HG03354 (cell line): ENCODE measurements around the gene ABCC6.
"Not testable (repeated sequence)": the region's sequence is repeated elsewhere in the genome, so short reads cannot be mapped to it uniquely, and the experiment has no call there.

Source experiments
- ATAC-seq: cut with Tn5 transposase; IDR thresholded peaks from one replicate; pipeline ENCODE4 v1.9.1; 2021; ENCODE audit warnings: mild to moderate bottlenecking; ENCODE audit not compliant: unreplicated experiment, poor library complexity, severe bottlenecking

ABCC6 gene

DNA sequence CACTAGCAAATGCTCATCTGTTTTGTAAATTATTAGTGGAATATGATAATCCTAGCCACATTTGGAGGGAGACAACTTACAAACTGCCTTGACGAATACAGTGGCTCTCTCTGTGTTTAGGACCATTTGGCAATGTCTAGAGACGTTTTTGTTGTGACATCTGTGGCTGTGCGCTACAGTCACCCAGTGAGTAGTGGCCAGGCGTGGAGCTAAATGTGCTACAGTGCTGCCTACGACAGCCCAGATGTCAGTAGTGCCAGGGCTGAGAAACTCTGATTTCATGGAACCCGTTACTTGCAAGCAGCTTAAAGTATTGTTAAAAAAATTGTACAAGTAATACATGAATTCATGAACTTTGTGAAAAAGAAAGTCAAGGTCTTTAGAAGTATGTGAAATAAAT lies 13.8 kb upstream of the ABCC6 start:
- ATAC-seq = not testable (repeated sequence)

DNA sequence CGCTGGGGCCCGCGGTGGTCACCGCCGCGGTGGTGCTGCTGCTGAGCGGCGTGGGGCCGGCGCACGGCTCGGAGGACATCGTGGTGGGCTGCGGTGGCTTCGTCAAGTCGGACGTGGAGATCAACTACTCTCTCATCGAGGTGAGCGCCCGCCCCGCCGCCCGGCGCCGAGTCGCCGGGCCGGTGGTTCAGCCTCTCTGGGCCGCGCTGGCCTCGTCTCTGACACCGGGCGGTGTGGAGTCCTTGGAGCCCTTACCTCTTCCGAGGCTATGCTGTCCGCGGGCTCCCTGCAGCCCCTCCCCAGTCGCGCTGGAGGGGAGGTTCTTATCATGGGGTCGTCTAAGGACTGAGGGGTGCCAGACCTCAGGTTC lies 9.4 kb upstream of the ABCC6 start:
- not testable (repeated sequence) for ATAC-seq

DNA sequence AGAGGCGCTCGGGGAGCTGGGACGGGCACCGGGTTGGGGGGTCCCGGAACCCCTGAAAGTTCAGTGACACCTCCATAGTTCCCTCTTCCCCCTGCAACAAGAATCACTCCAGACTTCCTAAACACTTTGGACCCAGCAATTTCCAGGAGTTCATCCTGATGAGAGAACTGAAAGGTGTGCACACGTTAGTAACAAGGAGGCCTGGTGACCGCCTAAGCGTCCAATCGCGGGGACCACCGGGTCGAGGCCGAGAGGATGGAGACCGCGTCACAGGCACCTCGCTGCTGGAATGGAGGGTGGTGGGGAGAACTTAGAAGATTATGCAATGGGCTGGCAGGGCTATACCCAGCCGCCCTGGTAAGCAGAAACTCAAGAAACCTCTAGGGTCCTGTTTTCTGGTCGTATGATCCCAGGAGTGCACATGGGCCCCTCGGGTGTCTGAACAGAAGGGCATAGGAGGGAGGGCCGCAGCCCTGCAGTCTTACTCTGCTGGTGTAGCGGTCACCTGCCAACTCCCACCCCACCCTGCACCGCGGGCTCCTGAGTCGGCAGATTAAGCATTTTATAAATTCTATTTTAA lies 458 bp upstream of the ABCC6 start:
- not testable (repeated sequence) for ATAC-seq

DNA sequence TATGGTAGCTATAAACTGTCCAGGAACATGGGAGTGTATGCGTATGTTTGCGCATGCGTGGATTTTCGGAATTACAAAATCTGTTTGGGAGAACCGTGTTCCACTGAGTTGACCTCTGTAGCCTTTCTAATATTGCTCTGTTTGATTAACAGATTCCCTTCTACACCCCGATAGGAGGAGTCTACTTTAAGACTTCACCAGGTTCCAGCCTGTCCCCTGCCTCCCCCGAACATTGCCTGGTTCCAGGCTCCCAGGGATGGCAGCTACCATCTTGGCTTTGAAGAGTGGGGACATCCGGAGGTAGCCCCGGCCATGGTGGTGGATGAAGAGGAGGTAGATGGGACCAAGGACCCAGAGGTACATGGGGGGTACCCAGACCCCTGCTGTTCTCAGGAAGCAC lies 1.9 kb downstream of the ABCC6 start:
- ATAC-seq = not testable (repeated sequence)

DNA sequence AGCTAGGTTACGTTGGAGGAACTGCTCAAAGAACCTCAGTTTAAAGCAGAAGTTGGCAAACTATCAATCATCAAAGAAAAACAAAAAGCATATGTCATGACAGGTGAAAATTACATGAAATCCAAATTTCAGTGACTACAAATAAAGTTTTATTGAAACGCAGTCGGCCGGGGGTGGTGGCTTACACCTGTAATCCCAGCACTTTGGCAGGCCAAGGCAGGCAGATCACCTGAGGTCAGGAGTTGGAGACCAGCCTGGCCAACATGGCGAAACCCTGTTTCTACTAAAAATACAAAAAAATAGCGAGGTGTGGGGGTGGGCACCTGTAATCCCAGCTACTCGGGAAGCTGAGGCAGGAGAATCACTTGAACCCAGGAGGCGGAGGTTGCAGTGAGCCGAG lies 2.8 kb downstream of the ABCC6 start:
- ATAC-seq = not testable (repeated sequence)

DNA sequence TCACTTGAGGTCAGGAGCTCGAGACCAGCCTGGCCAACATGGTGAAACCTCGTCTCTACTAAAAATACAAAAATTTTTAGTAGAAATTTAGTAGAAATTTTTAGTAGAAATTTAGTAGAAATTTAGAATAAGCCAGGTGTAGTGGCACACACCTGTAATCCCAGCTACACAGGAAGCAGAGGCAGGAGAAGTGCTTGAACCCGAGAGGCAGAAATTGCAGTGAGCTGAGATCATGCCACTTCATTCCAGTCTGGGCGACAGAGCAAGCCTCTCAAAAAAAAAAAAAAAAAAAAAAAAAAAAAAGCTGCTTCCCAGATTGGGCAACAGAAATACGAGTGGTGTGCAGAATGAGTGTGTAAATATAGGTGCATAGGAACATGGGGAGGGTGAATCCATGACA lies 4.5 kb downstream of the ABCC6 start:
- ATAC-seq = not testable (repeated sequence)

DNA sequence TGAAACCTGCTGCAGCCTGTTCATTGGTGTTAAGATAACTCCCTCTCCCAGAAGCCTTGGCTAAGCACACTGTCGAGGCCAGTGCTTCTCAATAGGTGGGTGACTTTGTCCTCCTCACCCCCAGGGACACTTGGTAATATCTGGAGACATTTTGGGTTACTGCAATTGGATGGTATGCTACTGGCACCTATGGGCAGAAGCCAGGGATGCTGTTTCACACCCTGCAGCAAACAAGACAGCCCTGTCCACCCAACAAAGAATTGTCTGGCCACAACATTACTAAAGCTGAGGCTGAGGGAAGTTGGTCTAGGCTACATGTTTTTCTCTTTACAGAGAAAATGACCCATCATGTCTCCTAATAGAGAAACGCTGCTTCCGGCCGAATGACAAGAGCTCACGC lies 4.9 kb downstream of the ABCC6 start:
- ATAC-seq = not testable (repeated sequence)

DNA sequence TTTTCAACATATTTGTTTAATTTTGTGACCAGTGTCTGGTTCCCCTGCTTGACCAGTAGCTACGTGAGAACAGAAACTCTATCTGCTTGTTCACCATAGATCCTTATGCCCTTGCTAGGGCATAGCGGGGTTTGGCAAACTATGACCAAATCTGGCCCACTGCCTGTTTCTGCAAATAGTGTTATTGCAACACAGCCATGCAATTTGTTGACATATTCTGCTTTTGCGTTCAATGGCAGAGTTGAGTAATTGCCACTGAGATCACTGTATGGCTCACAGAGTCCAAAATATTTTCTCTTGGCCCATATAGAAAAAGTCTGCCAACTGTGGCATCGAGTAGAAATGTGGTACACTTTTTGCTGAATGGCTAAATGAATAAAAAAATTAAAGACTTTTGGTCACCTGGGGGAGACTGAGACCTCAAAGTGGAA lies 9.4 kb downstream of the ABCC6 start:
- ATAC-seq = not testable (repeated sequence)

DNA sequence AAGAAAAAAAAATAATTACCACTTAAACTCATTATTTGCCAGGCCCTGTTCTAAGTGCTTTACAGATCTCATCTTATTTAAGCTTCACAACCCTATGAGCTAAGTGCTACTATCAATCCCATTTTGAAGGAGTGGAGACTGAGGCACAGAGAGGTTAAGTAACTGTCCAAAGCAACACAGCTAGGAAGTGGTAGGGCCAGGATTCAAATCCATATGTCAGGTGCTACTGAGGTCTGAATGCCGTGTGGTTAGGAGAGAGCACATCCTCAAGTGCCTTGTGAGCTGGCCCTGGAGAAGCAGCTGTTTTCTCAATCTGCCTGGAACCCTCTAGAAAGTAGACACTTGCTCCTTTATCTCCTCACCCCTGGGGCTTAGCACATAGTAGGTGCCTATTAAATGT lies 11.9 kb downstream of the ABCC6 start:
- ATAC-seq = not testable (repeated sequence)

DNA sequence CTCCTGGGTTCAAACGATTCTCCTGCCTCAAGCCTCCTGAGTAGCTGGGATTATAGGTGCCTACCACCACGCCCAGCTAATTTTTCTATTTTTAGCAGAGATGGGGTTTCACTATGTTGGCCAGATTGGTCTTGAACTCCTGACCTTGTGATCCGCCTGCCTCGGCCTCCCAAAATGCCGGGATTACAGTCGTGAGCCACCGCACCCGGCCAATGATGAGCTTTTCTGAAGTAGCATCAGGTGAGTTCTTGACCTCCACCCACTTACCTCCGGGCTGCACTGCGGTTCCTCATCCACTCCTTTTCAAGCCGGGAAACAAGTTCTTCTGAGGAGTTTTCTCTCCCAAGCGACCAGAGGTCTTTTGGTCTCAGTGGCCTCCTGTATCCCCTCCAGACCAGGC lies 14.8 kb downstream of the ABCC6 start:
- ATAC-seq = not testable (repeated sequence)

DNA sequence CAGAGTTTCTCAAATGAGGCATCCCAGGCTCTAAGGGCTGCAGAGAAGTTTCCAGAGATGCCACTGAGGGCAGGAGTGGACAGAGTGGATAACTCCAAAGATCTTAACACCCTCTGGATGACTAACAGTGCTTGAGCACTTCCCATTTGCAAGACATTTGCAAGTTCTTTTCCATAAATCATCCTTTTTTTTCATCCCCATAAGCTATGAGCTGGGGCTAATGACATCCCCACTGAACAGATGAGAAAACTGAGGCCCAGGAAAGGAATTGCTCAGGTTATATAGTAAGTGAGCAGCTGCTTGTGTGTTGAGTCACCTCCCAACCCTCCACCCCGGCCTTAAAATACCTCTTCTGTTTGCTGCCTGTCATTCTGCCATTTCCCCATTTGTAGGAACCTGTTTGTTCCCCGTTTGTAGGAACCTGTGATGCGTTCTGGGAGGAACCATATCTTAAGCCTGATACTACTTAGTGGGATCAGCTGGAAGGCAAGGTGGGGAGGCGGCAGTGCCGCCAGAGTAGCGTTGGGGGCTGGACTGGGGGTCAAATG lies 15.4 kb downstream of the ABCC6 start:
- ATAC-seq = not testable (repeated sequence)

DNA sequence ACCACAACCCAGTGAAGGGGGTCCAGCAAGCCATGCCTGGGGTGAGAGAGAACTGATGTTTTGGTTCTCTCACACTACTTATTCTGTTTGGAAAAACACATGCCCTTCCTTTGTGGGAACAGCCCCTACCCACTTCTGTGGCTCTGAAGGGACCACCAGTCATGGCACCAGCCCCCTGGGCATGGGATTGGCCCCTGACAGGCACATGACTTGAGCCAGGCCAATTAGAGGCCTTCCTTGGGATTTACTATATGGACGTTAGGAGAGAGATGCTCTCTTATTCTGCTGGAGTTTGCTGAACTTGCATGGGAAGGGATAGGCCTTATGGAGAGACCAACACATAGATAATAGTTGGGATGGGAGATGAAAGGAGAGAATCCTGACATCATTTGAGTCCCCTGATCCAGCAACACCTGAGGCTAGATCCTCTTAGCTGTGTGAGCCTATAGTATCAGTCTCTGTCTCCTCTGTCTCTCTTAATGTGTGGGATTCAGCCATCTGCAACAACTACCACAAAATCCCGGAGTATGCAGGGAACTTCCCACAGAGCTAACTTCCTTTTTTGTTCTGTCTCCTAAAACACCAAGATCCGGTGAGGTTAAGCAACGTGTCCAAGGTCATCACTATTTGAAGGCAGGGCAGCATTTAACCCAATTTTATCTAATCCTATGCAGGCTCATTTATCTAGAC lies 16.1 kb downstream of the ABCC6 start:
- ATAC-seq = not testable (repeated sequence)

DNA sequence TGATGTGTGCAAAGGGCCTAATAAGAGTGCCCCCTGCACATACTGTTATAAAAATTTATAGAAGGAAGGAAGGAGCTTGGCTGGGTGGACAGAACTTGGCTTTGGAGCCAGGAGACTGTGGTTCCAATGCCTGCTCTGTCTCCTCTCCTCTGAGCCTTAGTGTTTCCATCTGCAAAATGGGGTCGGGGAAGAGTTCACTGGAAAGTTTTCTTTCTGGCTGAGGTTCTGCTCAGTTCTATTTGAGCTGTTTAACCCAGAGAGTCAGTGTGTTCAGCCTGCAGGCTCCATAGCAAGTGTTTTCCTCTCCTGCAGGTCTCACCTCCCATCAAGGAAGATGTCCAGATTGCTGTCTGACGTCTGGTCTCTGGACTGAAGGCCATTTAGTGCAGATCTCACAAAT lies 17.4 kb downstream of the ABCC6 start:
- not testable (repeated sequence) for ATAC-seq

DNA sequence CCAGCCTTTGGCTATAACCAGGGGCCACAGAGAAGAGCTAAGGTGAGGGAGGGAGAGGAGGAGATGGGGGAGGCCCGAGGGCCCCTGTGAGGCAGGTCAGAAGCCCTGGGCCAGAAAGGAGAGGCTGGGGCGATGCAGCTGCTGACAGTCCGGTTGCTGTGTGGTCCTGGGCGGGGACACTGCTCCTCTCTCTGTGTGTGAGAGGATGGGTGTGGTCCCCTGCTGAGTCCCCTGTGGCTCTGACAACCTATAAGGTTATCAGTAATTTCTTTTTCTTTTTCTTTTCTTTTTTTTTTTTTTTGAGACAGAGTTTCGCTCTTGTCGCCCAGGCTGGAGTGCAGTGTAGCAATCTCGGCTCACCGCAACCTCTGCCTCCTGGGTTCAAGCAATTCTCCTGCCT lies 18.7 kb downstream of the ABCC6 start:
- not testable (repeated sequence) for ATAC-seq

DNA sequence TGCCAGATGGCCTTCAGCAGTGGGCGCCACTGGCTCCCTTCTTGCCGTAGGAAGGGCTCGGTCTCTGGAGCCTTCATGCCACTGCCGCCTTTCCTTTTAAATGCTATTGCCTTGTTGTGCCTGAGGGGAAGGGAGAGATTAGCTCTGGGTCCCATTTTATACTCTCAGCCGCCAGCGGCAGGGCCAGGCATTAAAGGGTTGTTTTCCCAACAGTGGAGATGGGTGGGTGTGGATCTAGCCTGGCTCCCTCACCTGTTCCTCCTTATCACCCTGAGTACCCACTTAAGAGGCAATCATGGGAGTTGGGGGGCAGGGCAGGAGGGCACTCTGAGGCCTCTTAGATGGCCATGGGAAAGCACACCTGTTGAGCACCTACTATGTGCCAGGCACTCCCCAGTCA lies 19.8 kb downstream of the ABCC6 start:
- ATAC-seq = not testable (repeated sequence)

DNA sequence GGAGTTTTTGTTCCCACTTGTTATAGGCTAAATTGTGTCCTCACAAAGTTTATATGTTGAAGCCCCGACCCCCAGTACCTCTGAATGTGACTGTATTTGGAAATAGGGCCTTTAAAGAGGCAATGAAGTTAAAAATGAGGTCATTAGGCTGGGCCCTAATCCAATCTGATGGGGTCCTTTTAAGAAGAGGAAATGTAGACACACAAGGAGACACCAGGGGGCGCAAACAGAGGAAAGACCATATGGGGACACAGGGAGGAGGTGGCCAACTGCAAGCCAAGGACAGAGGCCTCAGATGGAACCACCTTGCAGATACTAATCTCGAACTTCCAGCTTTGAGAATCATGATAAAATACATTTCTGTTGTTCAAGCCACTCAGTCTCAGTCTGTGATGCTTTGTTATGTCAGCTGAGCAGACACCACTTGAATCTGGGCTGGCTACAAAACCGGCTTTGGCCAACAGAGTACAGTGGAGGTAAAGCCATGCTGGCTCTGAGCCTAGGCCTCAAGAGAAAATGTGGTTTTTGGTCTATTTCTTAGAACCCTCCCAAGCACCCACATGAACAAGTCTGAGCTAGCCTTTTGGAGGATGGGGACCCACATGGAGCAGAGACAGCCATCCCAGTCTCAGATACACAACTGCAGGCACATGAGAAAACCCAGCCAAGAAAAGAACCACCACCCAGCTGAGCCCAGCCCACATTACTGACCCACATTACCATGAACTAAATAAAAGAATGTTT lies 20.7 kb downstream of the ABCC6 start:
- ATAC-seq = not testable (repeated sequence)

DNA sequence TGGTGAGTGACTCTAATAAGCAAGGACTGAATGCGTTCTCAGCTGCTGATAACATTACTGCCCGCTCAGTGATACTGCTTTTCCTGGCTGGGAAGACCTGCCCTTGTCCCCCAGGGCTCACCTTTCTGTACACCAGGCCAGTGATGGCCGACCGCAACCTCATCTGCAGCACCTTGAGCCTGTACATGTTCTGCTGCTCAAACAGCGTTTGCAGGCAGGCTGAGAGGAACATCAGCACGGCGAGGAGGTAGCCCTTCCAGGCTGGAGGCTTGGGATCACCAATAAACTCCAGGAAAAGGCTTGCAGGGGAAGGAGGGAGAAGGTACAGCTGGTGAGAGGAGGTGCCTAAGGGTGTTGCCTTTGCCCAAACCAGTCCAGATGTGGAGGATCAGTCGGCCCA lies 21.4 kb downstream of the ABCC6 start:
- not testable (repeated sequence) for ATAC-seq

DNA sequence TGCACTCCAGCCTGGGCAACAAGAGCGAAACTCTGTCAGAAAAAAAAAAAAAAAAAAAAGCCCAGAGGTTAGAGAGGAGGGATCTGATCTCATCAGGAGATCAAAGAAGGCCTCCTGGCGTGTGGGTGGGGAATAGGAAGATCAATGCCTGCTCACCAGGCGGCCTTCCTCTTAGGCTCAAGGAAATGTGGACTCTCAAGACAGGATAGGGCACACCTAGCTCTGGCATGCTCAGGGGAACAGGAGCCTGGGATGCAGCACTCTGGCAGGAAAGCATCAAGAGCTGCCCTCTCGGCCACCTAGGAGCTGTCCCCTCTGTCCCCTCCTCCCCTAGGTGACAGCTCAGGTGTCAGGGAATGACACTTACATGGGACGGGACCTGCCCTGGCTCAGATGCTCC lies 22.9 kb downstream of the ABCC6 start:
- ATAC-seq = not testable (repeated sequence)

DNA sequence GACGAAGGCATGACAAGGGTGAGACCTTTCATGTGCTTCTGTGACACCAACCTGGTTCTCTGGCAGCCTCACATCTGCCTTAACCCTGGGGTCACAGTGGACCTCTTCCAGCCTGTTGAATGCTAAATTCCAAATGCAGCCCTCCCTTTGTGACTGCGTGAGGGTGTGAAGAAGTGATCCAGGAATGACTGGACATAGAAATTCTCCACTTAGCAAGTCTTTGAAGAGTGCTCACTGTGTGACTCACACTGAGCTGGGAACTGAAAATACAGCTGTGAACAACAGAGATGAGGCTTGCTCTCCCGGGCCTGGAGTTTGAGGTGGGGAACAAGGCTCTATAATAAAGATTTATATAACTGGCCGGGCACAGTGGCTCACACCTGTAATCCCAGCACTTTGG lies 23.9 kb downstream of the ABCC6 start:
- not testable (repeated sequence) for ATAC-seq

DNA sequence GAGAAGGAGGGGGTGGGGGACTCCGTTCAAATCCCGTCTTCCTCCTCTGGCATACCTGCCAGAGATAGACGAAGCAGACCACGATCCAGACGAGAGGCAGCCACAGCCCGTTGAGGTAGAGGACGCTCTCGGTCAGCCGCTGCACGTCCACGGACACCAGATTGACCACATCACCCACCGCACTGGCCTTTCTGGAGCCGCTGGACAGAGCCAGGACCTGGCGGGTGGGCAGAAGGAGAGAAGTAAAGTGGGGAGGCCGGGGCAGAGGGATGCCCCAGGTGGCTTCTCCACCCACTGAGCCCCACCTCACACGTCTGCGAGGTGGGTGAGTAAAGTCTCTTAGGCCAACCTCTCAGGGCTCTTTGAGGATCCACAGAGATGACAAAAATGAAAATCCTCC lies 25.3 kb downstream of the ABCC6 start:
- no peak for ATAC-seq

DNA sequence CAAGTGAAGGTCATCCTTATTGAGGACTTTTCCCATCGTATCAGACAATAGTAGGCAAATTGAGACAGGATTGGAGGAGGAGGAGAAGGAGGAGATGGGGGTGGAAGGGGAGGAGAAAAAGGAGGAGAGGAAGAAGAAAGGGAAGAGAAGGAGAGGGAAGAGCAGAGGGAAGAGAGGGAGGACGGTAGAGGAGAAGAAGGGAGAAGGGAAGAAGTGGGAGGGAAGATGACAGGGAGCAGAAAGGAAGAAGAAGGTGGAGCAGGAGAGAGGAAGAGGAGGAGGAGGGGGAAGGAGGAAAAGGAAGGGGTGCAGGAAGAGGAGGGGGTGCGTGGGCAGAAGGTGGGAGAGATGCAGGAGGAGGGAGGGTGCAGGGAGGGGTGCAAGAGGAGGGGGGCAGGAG lies 26.0 kb downstream of the ABCC6 start:
- ATAC-seq = no peak
